Thoracic aorta (tissue), 2 donors: ENCODE measurements around the gene BCKDHA. TPM values are rescaled to one million over a fixed set of nuclear protein-coding genes. Genes with fewer than 3 reads are reported as not detected.

Experiments used
- ATAC-seq: fragments of 150-250 bp; one replicate; pipeline ENCODE4 v1.8.0; 2017; ENCODE audit warnings: low read depth; ENCODE audit not compliant: insufficient number of reproducible peaks, low FRiP score
- DNase-seq: peaks from one replicate; pipeline ENCODE4 v3.0.0-alpha.2; 2020; ENCODE audit warnings: low spot score
- H3K27ac ChIP-seq, 2 donors: fragments of 200-600 bp; sonication (generic); 1 replicate in 1 of 2; 2 replicates in 1 of 2; pipeline ENCODE4 v1.5.1; 2016; ENCODE audit warnings: mild to moderate bottlenecking in 2 of 2, moderate library complexity in 2 of 2
- H3K27me3 ChIP-seq: fragments of 200-600 bp; sonication (generic); replicated peaks from 2 replicates; pipeline ENCODE4 v1.6.0; 2016; ENCODE audit warnings: mild to moderate bottlenecking; ENCODE audit not compliant: insufficient read depth
- H3K36me3 ChIP-seq: fragments of 200-600 bp; sonication (generic); one replicate; pipeline ENCODE4 v1.5.1; 2016
- H3K4me1 ChIP-seq, 2 donors: fragments of 200-600 bp; sonication (generic); 1 replicate in 1 of 2; 2 replicates in 1 of 2; pipeline versions ENCODE4 v1.5.1 to v1.6.0; 2016; ENCODE audit warnings: low read depth in 2 of 2, mild to moderate bottlenecking in 1 of 2; ENCODE audit not compliant: control insufficient read depth in 1 of 2
- H3K4me3 ChIP-seq: fragments of 200-600 bp; sonication (generic); 2 replicates; pipeline ENCODE4 v1.5.1; 2016; ENCODE audit warnings: mild to moderate bottlenecking
- H3K9me3 ChIP-seq: fragments of 200-600 bp; sonication (generic); 2 replicates; pipeline ENCODE4 v1.5.1; 2016
- total RNA-seq, 2 donors: library from RNA; depleted of rRNA; stranded (reverse); fragments of >200 nt; gene quantifications; one replicate each; pipeline versions ENCODE4 v1.1.0 to v1.2.3, GENCODE V29; 2016
- TF ChIP-seq, protein P1 (sequence below): fragments of 200-600 bp; sonication (generic); IDR thresholded peaks from one replicate; pipeline ENCODE4 v1.5.1; 2019; ENCODE audit warnings: antibody characterized with exemption

The BCKDHA gene
- total RNA-seq, 2 donors from 2014 or later, result 18.5 to 35.9 TPM

DNA sequence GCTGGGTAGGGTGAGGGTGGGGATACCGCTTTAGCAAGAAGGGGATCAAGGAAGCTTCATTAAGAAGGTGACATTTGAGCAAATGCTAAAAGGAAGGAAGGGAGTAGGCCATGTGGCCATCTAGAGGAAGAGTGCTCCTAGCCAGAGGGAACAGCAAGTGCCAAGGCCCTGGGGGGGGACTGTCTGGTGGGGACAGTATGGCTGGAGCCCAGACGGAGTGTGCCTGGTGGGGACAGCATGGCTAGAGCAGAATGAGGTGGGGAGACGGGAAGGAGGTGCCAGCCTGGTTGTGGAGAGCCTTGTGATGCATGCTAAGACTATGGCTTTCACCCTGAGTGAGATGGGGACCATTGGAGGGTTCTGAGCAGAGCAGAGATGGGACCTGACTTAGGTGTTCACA is 41.8 kb upstream of the BCKDHA start:
- no peak overlapping the region for H3K4me3 ChIP-seq
- no peaks in the 10 kb centered on the region for H3K36me3 ChIP-seq
- ATAC-seq (no peak), DNase-seq (no peak)
- TF ChIP-seq, protein P1, sequence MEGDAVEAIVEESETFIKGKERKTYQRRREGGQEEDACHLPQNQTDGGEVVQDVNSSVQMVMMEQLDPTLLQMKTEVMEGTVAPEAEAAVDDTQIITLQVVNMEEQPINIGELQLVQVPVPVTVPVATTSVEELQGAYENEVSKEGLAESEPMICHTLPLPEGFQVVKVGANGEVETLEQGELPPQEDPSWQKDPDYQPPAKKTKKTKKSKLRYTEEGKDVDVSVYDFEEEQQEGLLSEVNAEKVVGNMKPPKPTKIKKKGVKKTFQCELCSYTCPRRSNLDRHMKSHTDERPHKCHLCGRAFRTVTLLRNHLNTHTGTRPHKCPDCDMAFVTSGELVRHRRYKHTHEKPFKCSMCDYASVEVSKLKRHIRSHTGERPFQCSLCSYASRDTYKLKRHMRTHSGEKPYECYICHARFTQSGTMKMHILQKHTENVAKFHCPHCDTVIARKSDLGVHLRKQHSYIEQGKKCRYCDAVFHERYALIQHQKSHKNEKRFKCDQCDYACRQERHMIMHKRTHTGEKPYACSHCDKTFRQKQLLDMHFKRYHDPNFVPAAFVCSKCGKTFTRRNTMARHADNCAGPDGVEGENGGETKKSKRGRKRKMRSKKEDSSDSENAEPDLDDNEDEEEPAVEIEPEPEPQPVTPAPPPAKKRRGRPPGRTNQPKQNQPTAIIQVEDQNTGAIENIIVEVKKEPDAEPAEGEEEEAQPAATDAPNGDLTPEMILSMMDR, result no peak
- H3K9me3 ChIP-seq, result no peaks in the 10 kb centered on the region
- no peaks in the 10 kb centered on the region for H3K27me3 ChIP-seq
- H3K4me1 ChIP-seq, result peaks cover 0 to 4% of the 10 kb centered on the region in 2 donors
- H3K27ac ChIP-seq, result no peak overlapping the region

DNA sequence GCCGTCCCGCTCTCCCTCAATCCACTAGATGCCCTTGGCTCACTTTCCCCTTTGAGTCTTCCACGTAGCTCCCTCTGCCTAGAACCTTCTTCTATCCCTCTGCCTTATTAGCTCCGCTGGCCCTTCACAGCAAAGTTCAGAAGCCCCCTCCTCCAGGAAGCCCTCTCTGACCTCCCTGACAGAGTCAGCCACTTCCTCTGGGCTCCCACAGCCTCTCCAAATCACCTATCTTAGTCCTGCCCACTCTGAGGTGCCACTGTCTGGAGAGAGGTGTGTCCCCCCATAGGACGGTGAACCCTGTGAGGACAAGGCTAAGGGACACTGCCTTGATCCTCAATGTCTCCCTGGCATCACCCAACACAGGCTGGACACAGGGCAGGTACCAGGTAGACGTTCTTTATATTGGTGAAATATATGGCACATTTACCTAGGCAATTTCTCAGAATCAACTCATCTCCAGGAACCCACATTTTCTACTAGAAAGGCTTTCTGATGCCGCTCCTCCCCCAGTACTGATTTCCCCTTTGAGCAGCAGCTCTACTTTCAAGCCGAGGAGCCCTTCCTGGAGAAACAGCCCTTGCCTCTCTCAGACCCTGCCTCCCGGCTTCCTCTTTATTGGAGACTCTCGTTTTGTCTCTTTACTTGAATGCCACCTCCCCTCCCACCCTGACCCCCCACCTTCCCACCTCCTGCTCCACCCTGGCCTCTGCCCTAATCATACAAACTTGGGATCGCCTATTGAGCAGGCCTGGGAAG is 40.5 kb upstream of the BCKDHA start:
- no peak for DNase-seq
- Histone ChIP-seq H3K4me1 (no peaks in the 10 kb centered on the region), H3K27me3 (no peaks in the 10 kb centered on the region), H3K36me3 (no peaks in the 10 kb centered on the region), H3K4me3 (no peak overlapping the region), H3K27ac (no peak overlapping the region), H3K9me3 (no peaks in the 10 kb centered on the region)
- TF ChIP-seq, protein P1, result no peak
- ATAC-seq, result no peak

DNA sequence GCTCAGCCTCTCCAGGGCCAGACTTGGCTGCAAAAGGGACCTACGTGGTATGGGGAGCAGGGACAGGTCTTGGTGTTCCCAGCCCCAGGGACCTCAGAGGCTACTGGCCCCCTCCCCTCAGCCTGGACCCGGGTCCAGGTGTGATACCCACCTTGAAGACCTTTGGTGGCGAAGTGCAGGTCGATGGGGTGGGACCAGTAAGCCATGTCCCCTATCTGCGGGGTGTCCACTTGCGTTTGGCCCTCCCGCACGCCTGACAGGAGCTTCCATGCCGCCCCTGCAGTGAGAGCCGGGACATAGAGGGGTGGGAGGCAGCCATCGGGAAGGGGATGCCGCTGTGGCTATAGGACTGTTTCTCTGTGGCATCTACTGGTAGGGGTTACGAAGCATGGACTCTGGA is 39.9 kb upstream of the BCKDHA start:
- no peak overlapping the region for H3K27ac ChIP-seq
- H3K4me1 ChIP-seq, result peaks cover 0 to 3% of the 10 kb centered on the region in 2 donors
- H3K4me3 ChIP-seq, result no peak overlapping the region
- no peaks in the 10 kb centered on the region for H3K27me3 ChIP-seq
- no peaks in the 10 kb centered on the region for H3K9me3 ChIP-seq
- DNase-seq, result no peak
- no peaks in the 10 kb centered on the region for H3K36me3 ChIP-seq
- TF ChIP-seq, protein P1, result no peak
- no peak for ATAC-seq

DNA sequence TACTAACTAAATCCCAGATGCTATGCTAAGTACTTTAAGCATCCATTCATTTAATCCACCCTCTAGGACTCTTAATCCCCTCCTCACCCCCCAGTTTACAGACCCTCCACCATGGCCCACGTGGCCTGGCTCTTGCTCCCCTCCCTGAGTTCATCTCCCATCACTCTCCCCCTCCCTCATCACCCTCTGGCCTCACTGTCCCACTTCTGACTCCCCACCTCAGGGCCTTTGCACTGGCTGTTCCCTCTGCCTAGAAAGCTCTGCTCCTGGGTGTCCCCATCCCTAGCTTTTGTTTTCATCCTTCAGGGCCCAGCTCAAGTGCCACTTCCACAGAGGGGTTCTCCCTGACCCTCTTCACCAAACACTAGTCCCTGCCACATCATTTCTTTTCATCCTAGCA is 37.9 kb upstream of the BCKDHA start:
- H3K36me3 ChIP-seq, result no peaks in the 10 kb centered on the region
- no peaks in the 10 kb centered on the region for H3K9me3 ChIP-seq
- DNase-seq (no peak), ATAC-seq (no peak)
- peaks cover 3 to 10% of the 10 kb centered on the region in 2 donors for H3K4me1 ChIP-seq
- TF ChIP-seq, protein P1, result no peak
- H3K27ac ChIP-seq, result no peak overlapping the region
- no peaks in the 10 kb centered on the region for H3K27me3 ChIP-seq
- no peak overlapping the region for H3K4me3 ChIP-seq

DNA sequence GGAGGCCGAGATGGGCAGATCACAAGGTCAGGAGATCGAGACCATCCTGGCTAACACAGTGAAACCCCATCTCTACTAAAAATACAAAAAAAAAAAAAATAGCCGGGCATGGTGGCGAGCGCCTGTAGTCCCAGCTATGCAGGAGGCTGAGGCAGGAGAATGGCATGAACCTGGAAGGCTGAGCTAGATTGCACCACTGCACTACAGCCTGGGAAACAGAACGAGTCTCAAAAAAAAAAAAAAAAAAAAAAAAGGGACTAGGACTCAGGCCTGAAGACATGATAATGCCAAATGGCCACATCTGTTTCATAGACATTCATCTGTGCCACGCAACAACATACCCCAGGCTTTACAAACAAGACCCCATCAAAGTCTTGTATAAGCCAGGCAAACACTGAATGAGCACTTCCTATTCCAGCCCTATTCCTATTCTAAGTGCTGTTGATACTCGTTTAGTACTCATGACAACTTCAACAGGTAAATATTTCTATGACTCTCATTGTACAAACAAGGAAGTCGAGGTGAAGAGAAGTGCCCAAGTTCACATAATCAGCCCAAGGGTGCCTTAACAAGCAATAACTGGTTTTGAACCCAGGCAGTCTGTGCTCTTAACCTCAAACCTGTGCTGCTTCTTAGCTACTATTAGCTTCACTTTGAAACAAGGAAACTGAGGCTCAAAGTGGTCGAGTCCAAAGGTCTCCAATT is 35.3 kb upstream of the BCKDHA start:
- Histone ChIP-seq H3K27me3 (no peaks in the 10 kb centered on the region), H3K36me3 (no peaks in the 10 kb centered on the region), H3K9me3 (no peaks in the 10 kb centered on the region), H3K4me3 (no peak overlapping the region), H3K4me1 (peaks cover 3 to 10% of the 10 kb centered on the region in 2 donors), H3K27ac (no peak overlapping the region)
- no peak for ATAC-seq
- no peak for DNase-seq
- TF ChIP-seq, protein P1, result no peak
